ENCODE measurements around the gene SMIM41. TPM values are rescaled to one million over a fixed set of nuclear protein-coding genes. Genes with fewer than 3 reads are reported as not detected.

Gene SMIM41
- total RNA-seq, 1 donor from 2014 or later, result 0.88 TPM

- H3K27ac Mint-ChIP-seq (ENCODE audit: unreplicated experiment), result no peak overlapping the region
- H3K4me1 Mint-ChIP-seq (ENCODE audit: low read depth, unreplicated experiment), result no peaks in the 10 kb centered on the region
- no peak overlapping the region for H3K4me3 Mint-ChIP-seq (ENCODE audit: unreplicated experiment)
- peaks cover 3% of the 10 kb centered on the region for H3K9me3 Mint-ChIP-seq (ENCODE audit: unreplicated experiment)
- DNase-seq, result no peak
- peaks cover 5% of the 10 kb centered on the region for H3K27me3 Mint-ChIP-seq (ENCODE audit: unreplicated experiment)
- TF ChIP-seq, protein P1, sequence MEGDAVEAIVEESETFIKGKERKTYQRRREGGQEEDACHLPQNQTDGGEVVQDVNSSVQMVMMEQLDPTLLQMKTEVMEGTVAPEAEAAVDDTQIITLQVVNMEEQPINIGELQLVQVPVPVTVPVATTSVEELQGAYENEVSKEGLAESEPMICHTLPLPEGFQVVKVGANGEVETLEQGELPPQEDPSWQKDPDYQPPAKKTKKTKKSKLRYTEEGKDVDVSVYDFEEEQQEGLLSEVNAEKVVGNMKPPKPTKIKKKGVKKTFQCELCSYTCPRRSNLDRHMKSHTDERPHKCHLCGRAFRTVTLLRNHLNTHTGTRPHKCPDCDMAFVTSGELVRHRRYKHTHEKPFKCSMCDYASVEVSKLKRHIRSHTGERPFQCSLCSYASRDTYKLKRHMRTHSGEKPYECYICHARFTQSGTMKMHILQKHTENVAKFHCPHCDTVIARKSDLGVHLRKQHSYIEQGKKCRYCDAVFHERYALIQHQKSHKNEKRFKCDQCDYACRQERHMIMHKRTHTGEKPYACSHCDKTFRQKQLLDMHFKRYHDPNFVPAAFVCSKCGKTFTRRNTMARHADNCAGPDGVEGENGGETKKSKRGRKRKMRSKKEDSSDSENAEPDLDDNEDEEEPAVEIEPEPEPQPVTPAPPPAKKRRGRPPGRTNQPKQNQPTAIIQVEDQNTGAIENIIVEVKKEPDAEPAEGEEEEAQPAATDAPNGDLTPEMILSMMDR (IDR thresholded peaks at IDR 0.05; ENCODE audit: partially characterized antibody, unreplicated experiment), result no peak
- no peaks in the 10 kb centered on the region for H3K36me3 Mint-ChIP-seq (ENCODE audit: unreplicated experiment)
These were observed 73.4 kb downstream of the SMIM41 start for GRCh38 chr12:52152905-52153317.

- Mint-ChIP-seq H3K27ac (ENCODE audit: unreplicated experiment) (no peak overlapping the region), H3K4me1 (ENCODE audit: low read depth, unreplicated experiment) (no peaks in the 10 kb centered on the region), H3K4me3 (ENCODE audit: unreplicated experiment) (no peak overlapping the region), H3K27me3 (ENCODE audit: unreplicated experiment) (peaks cover 3% of the 10 kb centered on the region), H3K36me3 (ENCODE audit: unreplicated experiment) (no peaks in the 10 kb centered on the region), H3K9me3 (ENCODE audit: unreplicated experiment) (peaks cover 3% of the 10 kb centered on the region)
- TF ChIP-seq, protein P1 (IDR thresholded peaks at IDR 0.05; ENCODE audit: partially characterized antibody, unreplicated experiment), result no peak
- no peak for DNase-seq
These were observed 75.8 kb downstream of the SMIM41 start for GRCh38 chr12:52155048-52155868.

- Mint-ChIP-seq H3K27me3 (ENCODE audit: unreplicated experiment) (peaks cover 2% of the 10 kb centered on the region), H3K36me3 (ENCODE audit: unreplicated experiment) (no peaks in the 10 kb centered on the region), H3K4me1 (ENCODE audit: low read depth, unreplicated experiment) (no peaks in the 10 kb centered on the region), H3K27ac (ENCODE audit: unreplicated experiment) (no peak overlapping the region), H3K4me3 (ENCODE audit: unreplicated experiment) (no peak overlapping the region), H3K9me3 (ENCODE audit: unreplicated experiment) (peaks cover 3% of the 10 kb centered on the region)
- no peak for DNase-seq
- TF ChIP-seq, protein P1 (IDR thresholded peaks at IDR 0.05; ENCODE audit: partially characterized antibody, unreplicated experiment), result no peak
These were observed 76.8 kb downstream of the SMIM41 start for GRCh38 chr12:52156311-52156710.

- H3K4me1 Mint-ChIP-seq (ENCODE audit: low read depth, unreplicated experiment), result no peaks in the 10 kb centered on the region
- peaks cover 2% of the 10 kb centered on the region for H3K27me3 Mint-ChIP-seq (ENCODE audit: unreplicated experiment)
- no peak overlapping the region for H3K4me3 Mint-ChIP-seq (ENCODE audit: unreplicated experiment)
- H3K27ac Mint-ChIP-seq (ENCODE audit: unreplicated experiment), result no peak overlapping the region
- peak; percentile 90 for DNase-seq
- TF ChIP-seq, protein P1 (IDR thresholded peaks at IDR 0.05; ENCODE audit: partially characterized antibody, unreplicated experiment), result peak; percentile 95
- H3K36me3 Mint-ChIP-seq (ENCODE audit: unreplicated experiment), result no peaks in the 10 kb centered on the region
- H3K9me3 Mint-ChIP-seq (ENCODE audit: unreplicated experiment), result peaks cover 2% of the 10 kb centered on the region
These were observed 77.5 kb downstream of the SMIM41 start for GRCh38 chr12:52156757-52157565.
